ENCODE results near the gene OLFM3. TPM values are rescaled to one million over a fixed set of nuclear protein-coding genes. Genes with fewer than 3 reads are reported as not detected.

OLFM3 gene
- total and polyA plus RNA-seq, 2 experiments from 2014 or later, result 0.21 to 0.31 TPM

DNA sequence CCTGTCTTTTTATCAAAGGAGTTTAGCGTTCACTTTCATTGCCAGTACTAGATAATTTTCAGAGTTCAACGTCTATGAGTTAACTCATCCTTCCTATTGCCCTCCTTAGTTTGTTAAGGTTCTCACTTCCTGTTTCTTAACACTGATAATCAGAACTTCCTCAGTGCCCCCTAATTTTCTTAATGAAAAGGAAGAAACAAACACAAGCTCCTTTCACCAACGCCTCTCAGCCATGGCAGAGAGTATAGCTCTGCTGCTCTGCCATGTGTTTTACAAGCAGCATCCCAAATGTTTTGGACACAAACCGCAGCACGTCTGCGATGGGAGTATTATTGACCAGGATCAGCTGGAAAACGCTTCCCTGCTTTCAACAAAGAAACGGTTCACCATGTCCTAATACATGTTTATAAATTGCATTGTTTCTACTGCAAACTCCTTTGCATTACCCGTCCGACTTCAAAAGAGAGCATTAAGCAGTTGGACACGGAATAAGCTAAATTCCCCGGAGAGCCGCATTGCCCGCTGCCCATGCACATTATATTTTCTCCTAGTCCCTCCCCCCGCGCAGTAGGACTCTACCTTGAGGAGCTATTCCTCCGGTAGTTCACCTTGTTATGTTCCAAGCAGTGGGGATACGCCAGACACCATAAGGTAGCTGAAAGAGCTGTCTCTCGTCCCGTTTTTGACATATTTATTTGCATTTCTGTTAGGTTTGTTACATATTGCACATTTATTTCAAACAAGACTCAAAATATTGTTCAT is 561 bp downstream of the OLFM3 start (continued):
- TF ChIP-seq ZNF114 (CRISPR knock-in tag; IDR thresholded peaks at IDR 0.05), result no peak
- TF ChIP-seq CREB1 (CRISPR knock-in tag; IDR thresholded peaks at IDR 0.05; ENCODE audit: low read depth), result no peak
- TF ChIP-seq, protein P1, sequence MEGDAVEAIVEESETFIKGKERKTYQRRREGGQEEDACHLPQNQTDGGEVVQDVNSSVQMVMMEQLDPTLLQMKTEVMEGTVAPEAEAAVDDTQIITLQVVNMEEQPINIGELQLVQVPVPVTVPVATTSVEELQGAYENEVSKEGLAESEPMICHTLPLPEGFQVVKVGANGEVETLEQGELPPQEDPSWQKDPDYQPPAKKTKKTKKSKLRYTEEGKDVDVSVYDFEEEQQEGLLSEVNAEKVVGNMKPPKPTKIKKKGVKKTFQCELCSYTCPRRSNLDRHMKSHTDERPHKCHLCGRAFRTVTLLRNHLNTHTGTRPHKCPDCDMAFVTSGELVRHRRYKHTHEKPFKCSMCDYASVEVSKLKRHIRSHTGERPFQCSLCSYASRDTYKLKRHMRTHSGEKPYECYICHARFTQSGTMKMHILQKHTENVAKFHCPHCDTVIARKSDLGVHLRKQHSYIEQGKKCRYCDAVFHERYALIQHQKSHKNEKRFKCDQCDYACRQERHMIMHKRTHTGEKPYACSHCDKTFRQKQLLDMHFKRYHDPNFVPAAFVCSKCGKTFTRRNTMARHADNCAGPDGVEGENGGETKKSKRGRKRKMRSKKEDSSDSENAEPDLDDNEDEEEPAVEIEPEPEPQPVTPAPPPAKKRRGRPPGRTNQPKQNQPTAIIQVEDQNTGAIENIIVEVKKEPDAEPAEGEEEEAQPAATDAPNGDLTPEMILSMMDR (conservative IDR thresholded peaks at IDR 0.05; ENCODE audit: low read depth in 2 of 2), result no peak
- no peak for TF ChIP-seq STAT1 (IDR thresholded peaks at IDR 0.05; ENCODE audit: unreplicated experiment)

DNA sequence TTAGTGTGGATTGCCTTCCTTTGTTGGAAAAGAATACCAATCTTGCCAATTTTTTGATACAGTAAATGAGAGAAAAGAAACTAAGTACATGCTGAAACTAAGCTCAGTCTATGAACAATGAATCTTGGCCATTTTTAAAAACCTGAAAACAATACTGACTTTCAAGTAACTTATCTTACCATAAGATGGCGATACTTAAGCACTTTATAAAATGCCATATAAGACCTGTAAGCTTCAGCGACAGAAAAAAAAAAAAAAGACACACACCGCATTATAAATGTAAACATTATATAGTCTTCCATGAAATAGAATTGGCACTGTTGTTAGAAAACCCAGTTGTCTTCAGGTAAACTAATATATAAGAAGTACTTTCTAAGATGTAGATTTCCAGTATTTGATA is 3.0 kb downstream of the OLFM3 start:
- H2AFZ ChIP-seq, result no peak overlapping the region
- Mint-ChIP-seq H3K4me1 (peaks cover 11% of the 10 kb centered on the region; the same call in 2 of the 3 replicates), H3K27me3 (ENCODE audit: insufficient read depth, low read depth, poor library complexity) (peaks cover 2% of the 10 kb centered on the region), H3K27ac (no peak overlapping the region), H3K9me3 (no peaks in the 10 kb centered on the region), H3K4me3 (no peak overlapping the region), H3K36me3 (ENCODE audit: low read depth) (no peaks in the 10 kb centered on the region)
- no peaks in the 10 kb centered on the region for H3K4me1 ChIP-seq (ENCODE audit: insufficient read depth)
- TF ChIP-seq, protein P2, sequence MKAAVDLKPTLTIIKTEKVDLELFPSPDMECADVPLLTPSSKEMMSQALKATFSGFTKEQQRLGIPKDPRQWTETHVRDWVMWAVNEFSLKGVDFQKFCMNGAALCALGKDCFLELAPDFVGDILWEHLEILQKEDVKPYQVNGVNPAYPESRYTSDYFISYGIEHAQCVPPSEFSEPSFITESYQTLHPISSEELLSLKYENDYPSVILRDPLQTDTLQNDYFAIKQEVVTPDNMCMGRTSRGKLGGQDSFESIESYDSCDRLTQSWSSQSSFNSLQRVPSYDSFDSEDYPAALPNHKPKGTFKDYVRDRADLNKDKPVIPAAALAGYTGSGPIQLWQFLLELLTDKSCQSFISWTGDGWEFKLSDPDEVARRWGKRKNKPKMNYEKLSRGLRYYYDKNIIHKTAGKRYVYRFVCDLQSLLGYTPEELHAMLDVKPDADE (IDR thresholded peaks at IDR 0.05), result no peak
- TF ChIP-seq, protein P1 (conservative IDR thresholded peaks at IDR 0.05; ENCODE audit: low read depth in 2 of 2), result peak in 1 of 2 experiments; percentile 49; a peak in 3 of 4 replicates
- TF ChIP-seq EZH2phosphoT487 (IDR thresholded peaks at IDR 0.05; ENCODE audit: unreplicated experiment) (no peak), STAT1 (IDR thresholded peaks at IDR 0.05; ENCODE audit: unreplicated experiment) (no peak)
- ATAC-seq (no peak), DNase-seq (ENCODE audit: low spot score) (peak; percentile 52)
- H3K27me3 ChIP-seq (ENCODE audit: insufficient read depth), result peaks cover 7% of the 10 kb centered on the region; the same call in 1 of the 2 replicates
- H4K20me1 ChIP-seq (replicated peaks; ENCODE audit: insufficient read depth), result no peaks in the 10 kb centered on the region
- no peaks in the 10 kb centered on the region for H3K79me2 ChIP-seq (replicated peaks; ENCODE audit: insufficient read depth)
- no peaks in the 10 kb centered on the region for H3F3A ChIP-seq (replicated peaks; ENCODE audit: low read depth)
- H3K4me3 ChIP-seq, result no peak overlapping the region
- H3K27ac ChIP-seq (ENCODE audit: low read depth), result no peak overlapping the region
- H3K9me2 ChIP-seq (ENCODE audit: insufficient read depth), result no peaks in the 10 kb centered on the region
- H3K36me3 ChIP-seq (ENCODE audit: insufficient read depth), result no peaks in the 10 kb centered on the region
- no peak overlapping the region for H3K4me2 ChIP-seq
